ENCODE measurements around the gene TEDC1. TPM values are rescaled to one million over a fixed set of nuclear protein-coding genes. Genes with fewer than 3 reads are reported as not detected.

TEDC1 gene
- polyA plus RNA-seq, 1 donor (not counting 4 experiments of a cell fraction or from before 2014, with no cell fraction given), result 5.0 TPM

DNA sequence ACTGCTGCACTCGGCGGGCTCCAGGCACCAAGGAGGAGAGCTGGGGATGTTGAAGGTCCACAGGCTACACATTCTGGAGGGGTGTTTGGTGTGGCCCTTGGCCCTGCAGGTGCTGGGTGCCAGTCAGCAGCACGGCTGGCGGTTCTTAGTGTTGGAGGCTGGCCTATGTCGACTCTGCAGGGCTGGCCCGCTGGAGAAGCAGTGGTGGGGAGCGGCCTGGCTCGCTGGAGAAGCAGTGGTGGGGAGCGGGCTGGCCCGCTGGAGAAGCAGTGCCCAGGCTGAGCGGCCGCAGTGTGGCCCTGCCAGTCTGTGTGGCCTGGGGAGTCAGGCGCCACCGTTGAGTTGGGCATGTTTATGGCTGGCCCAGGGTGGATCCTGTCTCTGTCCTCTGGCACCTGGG lies 44.1 kb upstream of the TEDC1 start:
- Histone ChIP-seq H3K27ac (ENCODE audit: control insufficient read depth, insufficient read depth, low read length) (no peak overlapping the region), H3K4me3 (ENCODE audit: control insufficient read depth in 2 of 3, extremely low read depth in 1 of 3, insufficient read depth in 2 of 3, low read depth in 1 of 3, low read length in 3 of 3) (no peak overlapping the region), H3K4me1 (ENCODE audit: control insufficient read depth, extremely low read depth, insufficient read depth, low read length) (no peaks in the 10 kb centered on the region), H3K79me2 (ENCODE audit: control insufficient read depth, insufficient read depth, low read length) (peaks cover 15% of the 10 kb centered on the region), H4K20me1 (ENCODE audit: control insufficient read depth, extremely low read depth, insufficient read depth, low read length) (peaks cover 2% of the 10 kb centered on the region), H3K9me1 (ENCODE audit: control insufficient read depth, extremely low read depth, insufficient read depth, low read length) (no peaks in the 10 kb centered on the region), H3K9me3 (ENCODE audit: control insufficient read depth, low read depth, low read length) (no peaks in the 10 kb centered on the region), H3K9ac (ENCODE audit: control insufficient read depth, extremely low read depth, insufficient read depth, low read length) (no peak overlapping the region), H2AFZ (ENCODE audit: control insufficient read depth, low read length) (no peak overlapping the region), H3K4me2 (ENCODE audit: control insufficient read depth, extremely low read depth, insufficient read depth, low read depth, low read length) (no peak overlapping the region), H3K36me3 (ENCODE audit: control insufficient read depth in 2 of 2, extremely low read depth in 1 of 2, insufficient read depth in 2 of 2, low read length in 2 of 2) (peaks cover 16 to 28% of the 10 kb centered on the region in 2 experiments), H3K27me3 (ENCODE audit: control insufficient read depth, extremely low read depth, insufficient read depth, low read length) (no peaks in the 10 kb centered on the region)
- no peak for TF ChIP-seq EZH2 (IDR thresholded peaks at IDR 0.05; ENCODE audit: low read length)
- TF ChIP-seq, protein P1, sequence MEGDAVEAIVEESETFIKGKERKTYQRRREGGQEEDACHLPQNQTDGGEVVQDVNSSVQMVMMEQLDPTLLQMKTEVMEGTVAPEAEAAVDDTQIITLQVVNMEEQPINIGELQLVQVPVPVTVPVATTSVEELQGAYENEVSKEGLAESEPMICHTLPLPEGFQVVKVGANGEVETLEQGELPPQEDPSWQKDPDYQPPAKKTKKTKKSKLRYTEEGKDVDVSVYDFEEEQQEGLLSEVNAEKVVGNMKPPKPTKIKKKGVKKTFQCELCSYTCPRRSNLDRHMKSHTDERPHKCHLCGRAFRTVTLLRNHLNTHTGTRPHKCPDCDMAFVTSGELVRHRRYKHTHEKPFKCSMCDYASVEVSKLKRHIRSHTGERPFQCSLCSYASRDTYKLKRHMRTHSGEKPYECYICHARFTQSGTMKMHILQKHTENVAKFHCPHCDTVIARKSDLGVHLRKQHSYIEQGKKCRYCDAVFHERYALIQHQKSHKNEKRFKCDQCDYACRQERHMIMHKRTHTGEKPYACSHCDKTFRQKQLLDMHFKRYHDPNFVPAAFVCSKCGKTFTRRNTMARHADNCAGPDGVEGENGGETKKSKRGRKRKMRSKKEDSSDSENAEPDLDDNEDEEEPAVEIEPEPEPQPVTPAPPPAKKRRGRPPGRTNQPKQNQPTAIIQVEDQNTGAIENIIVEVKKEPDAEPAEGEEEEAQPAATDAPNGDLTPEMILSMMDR (optimal IDR thresholded peaks at IDR 0.05 in 1 of 3, IDR thresholded peaks at IDR 0.05 in 1 of 3, conservative IDR thresholded peaks at IDR 0.05 in 1 of 3; ENCODE audit: extremely low read depth in 1 of 3, insufficient read depth in 2 of 3, low read length in 3 of 3), result no peak
- DNase-seq (ENCODE audit: low read depth, low spot score) (no peak), FAIRE-seq (no peak)
- dilution Hi-C loops (cut with MboI; ENCODE audit: extremely low pct_ligation_motif_present, low sequenced_read_pairs), result no loop called here

DNA sequence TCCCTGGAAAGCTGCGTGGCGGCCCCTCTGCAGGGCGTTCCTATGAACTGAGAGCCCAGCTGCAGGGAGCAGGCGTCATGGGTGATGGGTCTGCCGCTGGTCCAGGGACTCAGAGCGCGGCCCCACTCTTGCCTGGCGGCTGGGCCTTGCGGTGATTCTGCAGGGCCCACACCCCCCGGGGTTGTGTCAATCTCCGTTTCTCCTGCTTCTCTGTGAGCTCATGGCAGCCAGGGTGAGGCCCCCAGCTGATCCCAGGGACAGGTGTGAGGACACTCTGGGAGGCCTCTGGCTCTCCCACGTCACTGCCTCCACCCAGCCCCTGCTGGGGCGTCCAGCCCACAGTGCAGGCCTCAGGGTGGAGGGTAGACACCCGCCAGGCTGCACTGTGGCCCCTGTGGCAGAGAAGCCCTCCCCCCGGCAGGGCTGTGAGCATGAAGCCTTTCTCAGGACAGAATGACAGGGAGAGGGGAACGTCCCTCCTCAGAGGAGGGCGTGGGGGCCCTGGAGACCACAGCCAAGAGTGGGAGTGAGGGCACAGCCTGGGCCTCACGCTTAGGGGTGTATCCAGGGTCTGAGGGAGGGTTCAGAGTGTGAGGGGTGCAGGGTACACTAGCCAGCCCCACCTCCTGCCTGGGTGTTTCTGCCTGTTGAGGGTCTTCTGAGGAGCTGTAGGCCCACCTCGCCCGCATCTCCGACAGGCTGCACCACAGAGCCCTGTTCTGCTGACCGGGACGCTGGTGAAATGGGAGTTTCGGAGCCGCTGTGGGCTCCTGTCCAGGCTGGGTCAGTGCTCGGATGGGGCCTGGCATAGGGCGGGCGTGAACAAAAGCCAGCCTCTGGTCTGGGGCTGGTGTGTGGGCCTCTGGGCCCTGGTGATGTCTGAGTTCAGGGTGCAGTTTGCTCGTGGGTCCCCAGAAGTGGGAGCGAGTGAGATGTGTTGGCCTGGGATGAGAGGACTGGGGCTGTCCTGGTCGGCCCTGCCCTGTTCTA lies 43.1 kb upstream of the TEDC1 start:
- H3K4me2 ChIP-seq (ENCODE audit: control insufficient read depth, extremely low read depth, insufficient read depth, low read depth, low read length), result no peak overlapping the region
- H3K36me3 ChIP-seq (ENCODE audit: control insufficient read depth in 2 of 2, extremely low read depth in 1 of 2, insufficient read depth in 2 of 2, low read length in 2 of 2), result peaks cover 16 to 27% of the 10 kb centered on the region in 2 experiments
- no peaks in the 10 kb centered on the region for H3K4me1 ChIP-seq (ENCODE audit: control insufficient read depth, extremely low read depth, insufficient read depth, low read length)
- dilution Hi-C loops (cut with MboI; ENCODE audit: extremely low pct_ligation_motif_present, low sequenced_read_pairs), result no loop called here
- no peak overlapping the region for H3K4me3 ChIP-seq (ENCODE audit: control insufficient read depth in 2 of 3, extremely low read depth in 1 of 3, insufficient read depth in 2 of 3, low read depth in 1 of 3, low read length in 3 of 3)
- peaks cover 2% of the 10 kb centered on the region for H4K20me1 ChIP-seq (ENCODE audit: control insufficient read depth, extremely low read depth, insufficient read depth, low read length)
- no peak overlapping the region for H2AFZ ChIP-seq (ENCODE audit: control insufficient read depth, low read length)
- TF ChIP-seq, protein P1 (optimal IDR thresholded peaks at IDR 0.05 in 1 of 3, IDR thresholded peaks at IDR 0.05 in 1 of 3, conservative IDR thresholded peaks at IDR 0.05 in 1 of 3; ENCODE audit: extremely low read depth in 1 of 3, insufficient read depth in 2 of 3, low read length in 3 of 3), result no peak
- TF ChIP-seq EZH2 (IDR thresholded peaks at IDR 0.05; ENCODE audit: low read length), result no peak
- no peaks in the 10 kb centered on the region for H3K9me3 ChIP-seq (ENCODE audit: control insufficient read depth, low read depth, low read length)
- H3K27ac ChIP-seq (ENCODE audit: control insufficient read depth, insufficient read depth, low read length), result no peak overlapping the region
- peaks cover 15% of the 10 kb centered on the region for H3K79me2 ChIP-seq (ENCODE audit: control insufficient read depth, insufficient read depth, low read length)
- FAIRE-seq (no peak), DNase-seq (ENCODE audit: low read depth, low spot score) (no peak)
- H3K9me1 ChIP-seq (ENCODE audit: control insufficient read depth, extremely low read depth, insufficient read depth, low read length), result no peaks in the 10 kb centered on the region
- no peaks in the 10 kb centered on the region for H3K27me3 ChIP-seq (ENCODE audit: control insufficient read depth, extremely low read depth, insufficient read depth, low read length)
- no peak overlapping the region for H3K9ac ChIP-seq (ENCODE audit: control insufficient read depth, extremely low read depth, insufficient read depth, low read length)

Data from keratinocyte (primary cell).